Fibroblast of lung (primary cell): Measurements from ENCODE around the gene KRTAP19-7.

Experiments
- EZH2 ChIP-seq: IDR thresholded peaks from 2 replicates; pipeline ENCODE4 v1.5.1; 2012; ENCODE audit warnings: low read length, control low read depth, mild to moderate bottlenecking; ENCODE audit errors: missing control alignments
- TF ChIP-seq, protein P1 (sequence below), 2 donors: IDR thresholded peaks in 1 of 2; conservative IDR thresholded peaks in 1 of 2; 1 replicate in 1 of 2; 2 replicates in 1 of 2; pipeline ENCODE4 v1.5.1; 2011 to 2012; ENCODE audit warnings: low read length in 2 of 2, control low read depth in 1 of 2, inconsistent platforms in 1 of 2, low read depth in 1 of 2, mild to moderate bottlenecking in 1 of 2

GRCh38 chr21:30515681-30516080 is 45.4 kb downstream of the KRTAP19-7 start:
- TF ChIP-seq, protein P1, sequence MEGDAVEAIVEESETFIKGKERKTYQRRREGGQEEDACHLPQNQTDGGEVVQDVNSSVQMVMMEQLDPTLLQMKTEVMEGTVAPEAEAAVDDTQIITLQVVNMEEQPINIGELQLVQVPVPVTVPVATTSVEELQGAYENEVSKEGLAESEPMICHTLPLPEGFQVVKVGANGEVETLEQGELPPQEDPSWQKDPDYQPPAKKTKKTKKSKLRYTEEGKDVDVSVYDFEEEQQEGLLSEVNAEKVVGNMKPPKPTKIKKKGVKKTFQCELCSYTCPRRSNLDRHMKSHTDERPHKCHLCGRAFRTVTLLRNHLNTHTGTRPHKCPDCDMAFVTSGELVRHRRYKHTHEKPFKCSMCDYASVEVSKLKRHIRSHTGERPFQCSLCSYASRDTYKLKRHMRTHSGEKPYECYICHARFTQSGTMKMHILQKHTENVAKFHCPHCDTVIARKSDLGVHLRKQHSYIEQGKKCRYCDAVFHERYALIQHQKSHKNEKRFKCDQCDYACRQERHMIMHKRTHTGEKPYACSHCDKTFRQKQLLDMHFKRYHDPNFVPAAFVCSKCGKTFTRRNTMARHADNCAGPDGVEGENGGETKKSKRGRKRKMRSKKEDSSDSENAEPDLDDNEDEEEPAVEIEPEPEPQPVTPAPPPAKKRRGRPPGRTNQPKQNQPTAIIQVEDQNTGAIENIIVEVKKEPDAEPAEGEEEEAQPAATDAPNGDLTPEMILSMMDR (conservative IDR thresholded peaks at IDR 0.05 in 1 of 2, IDR thresholded peaks at IDR 0.05 in 1 of 2; ENCODE audit: low read depth in 1 of 2, low read length in 2 of 2): no peak
- TF ChIP-seq EZH2: no peak
